AG04449 (cell line): ENCODE measurements around the gene HRCT1.
A peak's percentile ranks its signal among the peaks of the same experiment; 100 is the strongest.

ENCODE experiments used
- CTCF ChIA-PET: fragments of 350-600 bp; formaldehyde crosslinking; extraction: SDS; loops from one replicate; lab custom pipeline; 2021; ENCODE audit warnings: antibody characterized with exemption; lab: Yijun Ruan, JAX
- POLR2A ChIA-PET: fragments of 400-600, 350-600 bp; formaldehyde crosslinking; extraction: SDS; loops from one replicate; lab custom pipeline; 2020; ENCODE audit warnings: antibody characterized with exemption, inconsistent platforms; lab: Yijun Ruan, JAX
- DNase-seq: peaks from one replicate; pipeline ENCODE4 v3.0.0-alpha.2; 2010; ENCODE audit warnings: low read depth, low spot score
- H3K4me3 ChIP-seq: 2 replicates; pipeline ENCODE4 v1.5.1; 2011; ENCODE audit warnings: low read depth, mild to moderate bottlenecking, control low read depth, low read length
- TF ChIP-seq, protein P1 (sequence below): IDR thresholded peaks from one replicate; pipeline ENCODE4 v1.5.1; 2011; ENCODE audit warnings: mild to moderate bottlenecking, moderate library complexity, low read length, control low read depth, inconsistent platforms; ENCODE audit not compliant: insufficient read depth; ENCODE audit errors: missing control alignments

HRCT1 gene

DNA sequence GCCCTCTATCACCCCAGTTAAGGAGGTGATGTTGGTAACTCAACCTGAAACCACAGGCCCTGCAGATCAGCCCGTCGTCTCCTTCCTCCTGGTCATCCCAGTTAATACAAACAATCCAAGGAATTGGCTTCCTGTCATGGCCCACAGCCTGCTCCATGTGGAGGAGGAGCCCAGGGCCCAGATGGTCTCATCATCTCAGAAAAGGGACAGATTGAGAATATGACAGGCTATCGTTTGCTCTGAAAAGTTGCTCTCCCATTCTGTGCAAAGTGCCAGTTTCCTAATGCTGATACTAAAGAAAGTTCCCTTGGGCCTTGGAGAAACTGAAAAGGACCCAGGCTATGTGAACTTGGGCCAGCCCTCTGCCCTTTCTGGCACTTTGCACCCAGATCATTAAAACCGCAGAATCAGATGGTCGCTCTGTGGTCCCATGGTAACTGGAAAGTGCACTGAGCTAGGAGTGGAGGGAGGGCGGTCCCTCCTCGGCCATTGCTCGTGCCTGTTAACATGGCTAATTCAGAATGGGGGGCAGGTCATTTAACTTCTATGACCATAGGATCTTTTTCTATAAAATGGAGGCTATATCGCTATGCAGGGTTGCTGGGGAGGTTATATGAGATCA, 2.6 kb downstream of the HRCT1 start:
- no peak for DNase-seq
- ChIA-PET CTCF (interaction anchor here (0.6 to 12.6 kb wide), 6 partner anchors 14 to 190 kb away, joined by 3 to 137 read pairs (median 31); no protein-coding TSS in a partner anchor), POLR2A (no interaction called here)
- TF ChIP-seq, protein P1, sequence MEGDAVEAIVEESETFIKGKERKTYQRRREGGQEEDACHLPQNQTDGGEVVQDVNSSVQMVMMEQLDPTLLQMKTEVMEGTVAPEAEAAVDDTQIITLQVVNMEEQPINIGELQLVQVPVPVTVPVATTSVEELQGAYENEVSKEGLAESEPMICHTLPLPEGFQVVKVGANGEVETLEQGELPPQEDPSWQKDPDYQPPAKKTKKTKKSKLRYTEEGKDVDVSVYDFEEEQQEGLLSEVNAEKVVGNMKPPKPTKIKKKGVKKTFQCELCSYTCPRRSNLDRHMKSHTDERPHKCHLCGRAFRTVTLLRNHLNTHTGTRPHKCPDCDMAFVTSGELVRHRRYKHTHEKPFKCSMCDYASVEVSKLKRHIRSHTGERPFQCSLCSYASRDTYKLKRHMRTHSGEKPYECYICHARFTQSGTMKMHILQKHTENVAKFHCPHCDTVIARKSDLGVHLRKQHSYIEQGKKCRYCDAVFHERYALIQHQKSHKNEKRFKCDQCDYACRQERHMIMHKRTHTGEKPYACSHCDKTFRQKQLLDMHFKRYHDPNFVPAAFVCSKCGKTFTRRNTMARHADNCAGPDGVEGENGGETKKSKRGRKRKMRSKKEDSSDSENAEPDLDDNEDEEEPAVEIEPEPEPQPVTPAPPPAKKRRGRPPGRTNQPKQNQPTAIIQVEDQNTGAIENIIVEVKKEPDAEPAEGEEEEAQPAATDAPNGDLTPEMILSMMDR, result no peak
- H3K4me3 ChIP-seq, result no peak overlapping the region

GRCh38 chr9:35909274-35909673, 3.3 kb downstream of the HRCT1 start, which contains the start of gene SPAAR:
Gene SPAAR, plus strand, starts transcription at chr9:35909490. Its CDS starts 974 bp downstream, at chr9:35910464.
- POLR2A ChIA-PET, result no interaction called here
- TF ChIP-seq, protein P1, result no peak
- no peak for DNase-seq
- CTCF ChIA-PET, result interaction anchor here (4.0 to 12.6 kb wide), 4 partner anchors 14 to 119 kb away, joined by 27 to 137 read pairs (median 37); no protein-coding TSS in a partner anchor
- H3K4me3 ChIP-seq, result no peak within 1 kb of the TSS

DNA sequence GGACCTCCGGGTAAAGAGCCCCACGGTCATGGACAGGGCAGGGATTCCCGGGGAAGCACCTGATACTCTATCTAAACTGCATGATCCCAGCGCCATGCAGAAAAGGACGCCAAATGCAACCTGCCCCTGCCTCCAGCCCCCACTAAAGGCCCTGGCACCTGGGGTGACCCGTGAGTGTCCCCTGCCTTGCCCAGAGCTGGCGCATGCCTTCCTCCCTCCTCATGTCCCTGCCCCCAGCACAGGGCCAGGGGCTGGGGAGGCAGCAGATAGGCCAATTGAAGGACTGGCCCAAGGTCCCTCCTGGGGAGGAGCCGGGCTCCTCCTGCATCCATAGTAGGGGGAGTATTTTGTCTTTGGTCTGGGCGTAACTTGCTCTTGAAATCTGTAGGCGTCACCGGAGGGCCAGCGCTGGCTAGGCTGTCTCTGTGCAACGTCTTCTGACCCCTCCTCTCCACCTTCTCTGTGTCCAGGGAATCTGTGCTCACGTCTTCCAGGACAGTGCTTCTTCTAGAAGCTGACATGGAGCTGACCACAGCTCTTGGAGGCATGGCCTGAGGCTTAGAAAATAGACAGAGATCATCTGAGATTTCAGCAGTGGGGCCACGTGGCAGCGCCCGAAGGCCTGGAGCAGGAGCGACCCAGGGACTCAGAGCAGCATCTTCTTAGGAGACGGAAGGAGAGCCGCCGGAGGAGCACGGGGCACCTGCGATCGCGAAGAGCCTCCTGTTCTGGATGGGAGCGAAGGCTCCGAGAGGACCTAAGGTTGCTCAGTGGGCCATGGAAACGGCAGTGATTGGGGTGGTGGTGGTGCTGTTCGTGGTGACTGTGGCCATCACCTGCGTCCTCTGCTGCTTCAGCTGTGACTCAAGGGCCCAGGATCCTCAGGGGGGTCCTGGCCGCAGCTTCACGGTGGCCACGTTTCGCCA, 3.9 kb downstream of the HRCT1 start:
- DNase-seq, result no peak
- POLR2A ChIA-PET, result no interaction called here
- CTCF ChIA-PET, result interaction anchor here (1.0 to 12.6 kb wide), 15 partner anchors 8 to 175 kb away, joined by 3 to 137 read pairs (median 6); no protein-coding TSS in a partner anchor
- no peak overlapping the region for H3K4me3 ChIP-seq
- TF ChIP-seq, protein P1, result no peak

GRCh38 chr9:35910613-35911359, 4.8 kb downstream of the HRCT1 start:
- no peak for DNase-seq
- CTCF ChIA-PET, result interaction anchor here (0.6 to 12.6 kb wide), 31 partner anchors 9 to 180 kb away, joined by 3 to 137 read pairs (median 4); partner anchors contain the start of gene HINT2
- TF ChIP-seq, protein P1, result peak; percentile 41

DNA sequence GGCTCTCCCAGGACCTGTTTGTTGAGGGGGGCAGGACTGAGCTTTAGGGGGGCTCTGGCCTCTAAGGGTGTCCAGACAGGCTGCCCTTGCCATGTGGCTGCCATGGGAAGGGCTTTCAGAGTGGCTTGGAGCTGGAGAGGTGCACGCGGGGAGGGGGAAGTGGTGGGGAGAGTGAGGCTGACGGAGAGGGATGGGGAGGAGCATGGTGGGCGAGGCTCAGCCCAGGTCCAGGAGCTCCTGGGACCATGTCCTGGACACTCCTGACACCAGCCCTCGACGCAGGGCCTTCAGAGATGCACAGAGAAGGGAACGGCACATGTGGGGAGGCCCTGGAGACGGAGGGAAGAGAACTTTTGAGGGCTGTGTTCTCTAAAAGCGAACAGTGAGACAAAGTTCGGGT, 5.7 kb downstream of the HRCT1 start:
- H3K4me3 ChIP-seq, result no peak overlapping the region
- DNase-seq, result no peak
- CTCF ChIA-PET, result interaction anchor here (0.6 to 12.6 kb wide), 26 partner anchors 10 to 181 kb away, joined by 3 to 137 read pairs (median 4); partner anchors contain the start of gene HINT2
- POLR2A ChIA-PET, result no interaction called here
- TF ChIP-seq, protein P1, result no peak

More at GRCh38 chr9:35910613-35911359, 4.8 kb downstream of the HRCT1 start:
- H3K4me3 ChIP-seq, result no peak overlapping the region
- POLR2A ChIA-PET, result no interaction called here
